Fibroblast of skin of abdomen (primary cell): Measurements from ENCODE around the gene MED12L.
A peak's percentile ranks its signal among the peaks of the same experiment; 100 is the strongest.

Experiments
- DNase-seq: peaks from one replicate; pipeline ENCODE4 v3.0.0-alpha.2; 2013

MED12L gene

DNA sequence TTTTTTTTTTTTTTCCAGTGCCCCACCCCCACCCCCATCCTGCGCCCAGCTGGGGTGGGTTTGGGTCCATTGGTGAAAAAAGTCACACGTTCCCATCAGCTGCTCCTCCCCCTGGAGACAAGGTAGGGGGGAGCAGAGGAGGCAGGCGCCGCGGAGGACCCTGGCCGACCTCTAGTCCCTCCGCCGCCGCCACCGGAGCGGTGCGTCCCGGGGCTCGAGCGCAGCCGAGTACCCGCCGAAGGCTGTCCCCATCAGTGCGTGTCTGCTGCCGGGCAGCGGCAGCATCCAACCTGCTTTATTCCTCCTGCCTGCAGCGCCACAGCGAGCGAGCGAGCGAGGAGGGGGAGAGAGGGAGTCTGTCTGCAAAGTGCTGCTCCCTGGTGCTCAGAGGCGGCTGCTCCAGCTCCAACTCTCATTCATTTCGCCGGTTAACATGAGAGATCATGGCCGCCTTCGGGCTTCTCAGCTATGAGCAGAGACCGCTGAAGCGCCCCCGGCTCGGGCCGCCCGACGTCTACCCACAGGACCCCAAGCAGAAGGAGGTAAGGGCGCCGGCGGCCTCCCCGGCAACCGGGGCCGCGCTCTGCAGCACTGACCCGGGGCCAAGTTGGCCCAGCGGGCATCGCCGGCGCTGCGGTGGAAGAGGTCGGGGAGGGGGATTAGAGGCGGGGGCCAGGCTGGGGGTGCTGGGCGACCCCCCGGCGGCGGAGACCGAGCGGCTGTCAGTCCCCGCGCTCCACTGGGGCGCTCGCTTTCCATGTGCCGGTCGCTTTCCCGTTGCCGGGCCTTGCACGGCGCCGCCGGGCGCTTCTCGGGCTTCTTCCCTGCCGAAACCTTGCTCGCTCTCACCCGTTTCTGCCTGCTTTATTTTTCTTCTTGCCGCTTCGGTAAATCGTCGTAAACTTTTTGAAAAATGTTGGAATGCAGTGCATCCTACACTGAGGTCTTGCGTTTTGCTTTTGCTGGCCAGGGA, 1.3 kb downstream of the MED12L start:
- peak; percentile 92 for DNase-seq

DNA sequence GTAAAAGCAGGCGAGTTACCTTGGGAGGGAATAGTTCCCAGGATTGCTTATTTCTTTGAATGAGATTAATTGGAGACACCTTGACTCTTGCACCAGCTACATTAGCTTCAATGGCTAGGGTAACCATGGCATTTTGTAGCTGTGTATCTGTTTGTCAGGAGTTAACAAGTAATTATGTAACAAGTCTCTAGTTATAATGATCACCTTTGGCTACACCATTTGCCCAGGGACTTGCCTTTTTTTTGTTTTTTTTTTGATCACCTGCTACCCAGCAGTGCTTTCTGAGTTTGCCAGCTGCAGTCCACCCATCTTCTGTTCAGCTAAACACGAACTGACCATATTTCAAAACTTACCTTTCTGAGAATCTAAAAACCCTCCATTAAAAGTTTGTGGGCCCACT, 2.2 kb downstream of the MED12L start:
- no peak for DNase-seq

DNA sequence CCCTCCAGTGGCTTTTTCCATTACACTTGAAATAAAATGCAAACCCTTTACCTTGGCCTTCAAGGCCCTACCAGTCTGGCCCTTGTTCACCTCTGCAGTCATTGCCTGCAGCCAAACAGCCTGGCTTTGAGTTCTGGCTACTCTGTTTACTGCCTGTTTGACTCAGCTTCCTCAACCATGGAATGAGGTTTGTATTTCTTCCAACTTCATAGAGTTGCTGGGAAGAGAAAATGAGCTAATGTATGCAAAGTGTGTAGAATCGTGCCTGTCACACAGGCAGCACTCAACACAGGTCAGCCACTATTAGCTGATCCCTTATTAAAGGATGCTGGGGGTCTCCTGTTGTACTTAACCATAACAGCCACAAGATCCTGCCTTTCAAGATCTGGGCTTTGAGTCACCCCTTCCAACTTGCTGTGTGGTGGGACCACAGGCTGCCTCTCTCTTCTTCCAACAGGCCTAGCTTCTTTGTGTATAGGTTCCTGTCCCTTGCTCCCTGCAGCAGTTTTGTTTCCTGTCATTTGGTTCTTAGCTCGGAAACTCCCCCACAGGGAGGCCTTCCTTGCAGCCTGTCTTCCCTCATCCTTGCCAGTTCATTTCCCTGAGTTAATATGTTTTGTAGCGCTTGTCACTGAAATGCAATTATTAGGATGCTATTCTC, 6.4 kb downstream of the MED12L start:
- peak; percentile 3 for DNase-seq

DNA sequence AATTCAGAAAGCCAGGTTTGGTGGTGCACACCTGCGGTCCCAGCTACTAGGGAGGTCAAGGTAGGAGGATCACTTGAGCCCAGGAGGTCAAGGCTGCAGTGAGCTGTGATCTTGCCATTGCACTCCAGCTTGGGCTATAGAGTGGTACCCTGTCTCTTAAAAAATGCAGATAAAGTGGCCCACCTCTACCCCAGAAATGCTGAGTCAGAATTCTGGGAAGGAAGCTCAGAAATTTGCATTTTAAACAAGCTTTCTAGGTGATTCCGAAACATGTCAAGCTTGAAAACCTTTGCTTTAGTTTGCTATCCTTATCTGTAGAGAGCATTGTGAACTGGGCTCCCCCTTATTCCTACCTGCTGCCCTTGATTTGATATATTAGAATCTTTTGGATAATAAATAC, 7.7 kb downstream of the MED12L start:
- DNase-seq: no peak

DNA sequence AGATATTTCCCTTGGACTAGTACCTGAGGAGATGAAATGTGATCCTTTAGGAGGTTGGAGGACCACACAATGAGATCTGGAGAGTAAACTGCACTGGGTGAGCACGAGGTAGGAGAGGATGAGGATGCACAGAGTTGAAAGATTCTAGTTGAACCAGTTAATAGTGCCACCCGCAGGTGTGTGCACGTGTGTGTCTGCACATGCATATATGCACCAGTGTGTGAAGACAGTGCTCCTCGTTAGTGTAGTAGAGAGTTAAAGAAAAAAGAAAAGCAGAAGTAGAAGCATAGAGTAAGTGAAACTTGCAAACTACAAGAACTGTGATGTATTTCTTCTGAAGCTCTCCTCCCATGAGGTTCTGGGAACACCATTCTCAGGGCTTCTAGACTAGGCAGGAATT, 8.4 kb downstream of the MED12L start:
- no peak for DNase-seq

DNA sequence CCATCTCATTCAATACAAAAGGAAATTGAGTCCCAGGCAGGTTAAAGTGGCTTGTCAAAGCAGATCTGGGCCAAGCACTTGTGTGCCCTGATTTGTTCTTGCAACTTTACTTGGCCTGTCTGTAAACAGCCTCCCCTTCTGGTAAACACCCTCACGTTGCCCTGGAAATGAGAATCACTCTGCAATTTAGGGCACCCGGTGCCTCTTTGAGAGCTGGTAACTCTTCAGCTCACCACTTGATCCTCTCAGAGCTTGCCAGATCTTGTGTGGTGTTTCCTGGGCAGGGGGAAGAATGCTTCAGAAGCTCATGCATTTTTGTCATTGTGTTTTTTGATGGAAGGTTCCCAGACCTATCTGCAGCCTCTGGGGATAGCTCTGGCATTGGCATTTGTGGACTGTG, 11.3 kb downstream of the MED12L start:
- DNase-seq: no peak

DNA sequence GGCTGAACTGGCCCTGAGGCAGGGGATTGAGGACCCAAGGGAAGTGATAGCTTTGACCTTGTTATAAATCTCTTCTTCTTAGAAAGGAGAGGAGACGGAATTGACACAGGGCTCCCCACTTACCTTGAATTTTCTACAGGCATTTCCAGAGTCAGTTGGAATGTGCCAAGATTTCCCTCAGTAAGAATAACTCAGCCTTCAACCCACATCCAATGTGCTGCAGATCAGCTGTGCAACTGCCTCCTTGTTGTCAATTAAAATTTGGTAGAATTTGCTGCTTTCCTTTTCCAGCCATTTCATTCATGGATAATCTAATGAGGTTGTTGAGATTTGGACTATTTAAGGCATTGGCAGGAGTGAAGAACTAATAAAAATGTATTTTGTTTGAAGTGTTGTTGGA, 14.6 kb downstream of the MED12L start:
- no peak for DNase-seq

DNA sequence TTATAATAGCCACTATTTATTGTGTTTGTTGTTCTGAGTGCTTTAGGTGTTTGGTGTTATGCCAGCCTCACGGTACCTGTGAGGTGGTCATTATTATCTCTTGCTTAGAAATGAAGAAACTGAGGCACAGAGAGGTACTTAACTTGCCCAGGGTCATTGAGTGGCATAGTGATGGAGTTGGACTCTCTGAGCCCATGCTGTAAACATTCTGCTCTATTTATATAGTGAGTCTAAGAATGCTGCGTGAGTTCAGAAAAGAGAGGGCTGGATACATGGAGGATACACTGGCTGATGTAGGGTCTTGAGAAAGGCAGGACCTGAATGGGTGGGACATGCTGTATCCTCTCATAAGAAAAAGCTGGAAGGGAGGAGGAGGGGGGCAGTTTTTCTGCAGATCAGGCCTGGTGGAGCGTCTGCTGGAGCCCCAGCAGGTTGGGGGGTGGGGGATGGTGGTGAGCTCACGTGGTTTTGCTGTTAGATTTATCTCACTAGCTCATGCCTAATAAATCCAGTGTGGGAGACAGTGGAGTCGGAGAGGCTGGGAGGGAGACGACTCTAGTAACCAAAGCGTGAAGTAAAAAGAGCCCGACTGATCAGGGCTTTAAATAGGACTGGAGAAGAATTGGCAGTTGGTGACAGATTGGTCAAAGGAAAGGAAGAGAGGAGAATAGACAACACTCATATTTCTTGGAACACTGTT, 16.0 kb downstream of the MED12L start:
- no peak for DNase-seq

DNA sequence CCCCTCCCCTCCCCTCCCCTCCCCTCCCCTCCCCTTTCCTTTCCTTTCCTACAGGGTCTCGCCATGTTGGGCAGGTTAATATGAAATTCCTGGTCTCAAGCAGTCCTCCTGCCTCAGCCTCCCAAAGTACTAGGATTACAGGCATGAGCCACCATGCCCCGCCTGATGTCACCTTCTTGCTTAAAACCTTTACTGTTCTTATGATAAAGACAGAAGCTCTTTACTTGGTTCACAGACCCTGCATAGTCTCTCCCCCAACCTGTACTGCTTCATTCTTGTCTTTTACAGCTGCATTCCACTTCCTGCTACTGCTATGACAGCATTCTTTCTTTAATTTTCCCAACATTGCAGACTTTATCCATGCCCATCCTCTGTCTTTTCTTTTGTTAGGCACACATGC, 20.8 kb downstream of the MED12L start:
- DNase-seq: no peak

DNA sequence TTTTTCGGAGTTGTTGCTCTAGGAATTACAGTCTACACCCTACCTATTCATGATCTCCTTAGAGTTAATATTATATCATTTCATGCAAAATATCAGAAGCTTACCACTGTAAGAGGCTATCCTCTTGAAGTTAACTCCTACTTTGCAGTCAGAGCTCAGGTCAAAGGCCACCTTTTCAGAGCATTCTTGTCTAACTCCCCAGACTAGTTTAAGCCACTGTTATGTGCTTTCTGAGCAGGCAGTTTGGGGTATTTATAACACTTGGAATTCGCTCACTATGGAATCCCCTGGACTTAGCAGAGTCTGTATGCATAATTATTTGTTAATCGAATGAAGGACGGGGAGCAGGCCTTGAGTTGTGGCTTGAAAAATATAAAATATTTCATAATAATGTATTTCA, 21.7 kb downstream of the MED12L start:
- DNase-seq: no peak

DNA sequence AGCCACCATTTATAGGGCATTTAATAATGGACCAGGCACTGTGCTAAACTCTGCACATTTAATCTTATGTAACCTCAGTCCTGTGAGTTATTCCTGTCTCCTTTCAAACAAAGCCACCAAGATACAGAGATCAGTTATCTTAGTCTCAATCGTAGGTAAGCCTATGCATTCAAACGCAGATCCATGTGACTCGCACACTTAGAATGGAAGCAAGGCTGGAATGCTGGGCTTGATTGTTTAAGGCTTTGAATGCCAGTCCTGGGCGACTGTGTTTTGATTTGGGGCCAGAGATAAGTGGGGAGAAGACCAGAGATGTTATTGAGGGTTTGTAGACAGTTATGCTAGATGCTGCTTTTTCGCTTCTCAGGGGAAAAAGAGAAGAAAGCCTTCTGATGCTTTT, 22.2 kb downstream of the MED12L start:
- DNase-seq: peak; percentile 33

DNA sequence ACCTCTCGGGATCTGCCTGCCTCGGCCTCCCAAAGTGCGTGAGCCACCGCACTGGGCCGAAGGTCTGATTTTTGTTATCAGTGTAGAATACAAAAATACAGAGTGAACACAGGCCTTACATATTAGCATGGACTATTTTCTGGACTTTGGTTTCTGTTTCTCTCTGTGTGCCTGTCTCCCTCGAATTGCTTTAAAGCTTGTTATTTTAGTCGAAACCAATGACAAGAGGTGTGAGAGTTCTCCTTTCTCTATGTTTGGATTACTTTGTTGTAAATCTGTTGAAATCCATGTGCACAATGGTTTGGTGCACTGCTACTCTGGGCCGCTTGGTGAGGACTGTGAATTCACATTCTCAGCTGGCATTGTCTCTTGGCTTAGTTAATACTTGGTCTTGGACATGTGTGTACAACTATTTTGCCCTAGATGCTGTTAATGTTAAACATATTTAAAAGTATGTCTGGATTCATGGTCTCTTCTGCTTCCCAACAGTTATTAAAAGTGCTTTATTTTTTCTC, 23.9 kb downstream of the MED12L start:
- DNase-seq: no peak

DNA sequence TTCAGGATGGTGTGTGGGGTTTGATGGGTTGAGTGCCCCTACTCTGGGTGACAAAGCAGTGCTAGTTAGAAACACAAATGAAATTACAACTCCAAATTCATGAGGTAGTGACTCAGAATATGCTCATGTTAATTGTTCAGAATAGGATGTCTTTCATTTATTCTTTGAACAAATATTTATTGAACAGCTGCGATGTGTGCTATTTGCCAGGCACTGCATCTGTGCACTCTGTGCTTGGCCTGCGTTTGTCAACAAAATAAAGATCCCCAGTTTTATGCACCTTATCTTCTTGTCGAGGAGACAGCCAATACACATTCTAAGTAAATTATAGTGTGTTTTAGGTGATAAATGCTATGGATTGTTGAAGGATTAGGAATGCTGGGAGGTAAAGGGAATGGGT, 27.3 kb downstream of the MED12L start:
- DNase-seq: no peak

DNA sequence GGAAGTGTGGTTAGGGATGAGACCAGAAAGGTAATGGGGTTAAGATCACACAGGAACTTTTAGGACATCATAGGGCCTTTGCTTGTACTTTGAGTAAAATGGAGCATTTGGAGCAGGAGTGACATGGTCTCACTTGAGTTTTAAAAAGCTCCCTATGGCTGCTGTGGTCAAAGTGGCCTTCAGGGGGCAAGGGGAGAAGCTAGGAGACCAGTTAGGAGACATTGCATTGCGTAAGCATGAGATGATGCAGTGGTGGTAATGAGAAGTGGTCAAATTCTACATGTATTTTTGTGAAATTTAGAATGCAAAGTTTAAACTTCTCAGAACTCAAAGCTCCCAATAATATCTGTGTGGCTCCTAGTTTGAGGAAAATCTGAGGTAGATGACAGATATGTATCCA, 27.9 kb downstream of the MED12L start:
- DNase-seq: no peak

DNA sequence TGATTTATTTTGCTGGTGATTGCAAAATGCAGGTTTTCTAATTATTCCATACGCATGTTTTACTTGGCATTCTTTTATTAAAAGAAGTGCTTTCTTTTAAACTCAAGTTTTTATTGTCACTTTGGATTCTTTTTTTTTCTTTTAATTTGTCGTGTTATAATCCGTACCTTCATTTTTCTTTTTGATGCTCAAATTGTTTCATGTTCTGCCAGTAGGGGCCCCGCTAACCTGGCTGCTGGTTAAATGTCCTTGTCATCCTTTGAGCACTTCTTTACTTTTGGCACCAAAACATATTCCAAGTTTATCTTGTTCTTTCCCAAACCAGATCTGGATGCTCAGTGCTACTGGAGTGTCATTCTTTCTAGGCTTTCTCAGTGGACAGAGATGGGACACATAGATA, 31.6 kb downstream of the MED12L start:
- DNase-seq: no peak

DNA sequence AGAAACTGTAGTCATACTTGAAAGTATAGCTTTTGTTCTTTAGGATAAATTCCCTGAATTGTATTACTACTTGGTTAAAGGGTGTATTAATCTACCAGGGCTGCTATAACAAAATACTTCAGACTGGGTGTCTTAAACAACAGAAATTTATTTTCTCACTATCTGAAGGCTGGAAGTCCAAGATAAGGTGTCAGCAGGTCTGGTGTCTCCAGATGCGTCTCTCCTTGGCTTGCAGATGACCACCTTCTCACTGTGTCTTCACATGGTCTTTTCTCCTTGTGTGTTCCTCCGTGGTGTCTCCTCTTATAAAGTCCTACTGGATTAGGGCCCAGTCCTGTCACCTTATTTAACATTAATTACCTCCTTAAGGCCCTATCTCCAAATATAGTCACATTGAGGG, 33.7 kb downstream of the MED12L start:
- no peak for DNase-seq

DNA sequence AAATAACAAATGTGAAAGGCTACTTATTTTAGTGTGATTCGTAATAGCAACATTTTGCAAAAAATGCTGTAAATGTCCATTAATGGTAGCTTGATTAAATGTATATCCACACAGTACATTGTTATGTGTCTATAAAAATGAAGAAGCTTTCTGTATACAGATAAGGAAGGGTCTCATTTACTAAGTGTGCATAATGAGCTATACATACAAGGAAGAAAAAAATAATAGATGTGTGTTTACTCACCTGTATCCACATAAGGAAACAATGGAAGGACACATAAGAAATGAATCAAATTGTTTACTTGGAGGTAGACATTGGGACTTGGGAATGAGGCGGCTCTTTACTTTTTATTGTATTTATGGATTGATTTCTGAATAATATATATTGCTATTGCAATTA, 34.9 kb downstream of the MED12L start:
- DNase-seq: no peak

DNA sequence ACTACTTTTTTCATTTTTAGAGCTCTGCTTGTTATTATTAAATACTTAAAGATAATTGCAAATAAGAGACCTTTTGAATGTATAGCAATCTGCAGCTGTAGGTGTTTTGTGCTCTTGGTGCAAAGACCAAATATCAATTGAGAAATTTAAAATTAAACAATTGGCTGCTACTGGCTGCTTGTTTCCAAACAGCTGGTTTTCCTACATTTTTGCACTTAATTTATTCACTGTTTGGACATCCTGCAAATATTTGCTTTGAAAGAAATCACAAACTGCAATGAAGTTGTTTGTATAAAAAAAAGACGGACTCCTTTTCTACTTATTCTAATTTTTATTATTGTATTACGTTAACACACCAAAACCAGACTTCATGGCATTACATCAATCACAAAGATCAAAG, 35.6 kb downstream of the MED12L start:
- DNase-seq: no peak

DNA sequence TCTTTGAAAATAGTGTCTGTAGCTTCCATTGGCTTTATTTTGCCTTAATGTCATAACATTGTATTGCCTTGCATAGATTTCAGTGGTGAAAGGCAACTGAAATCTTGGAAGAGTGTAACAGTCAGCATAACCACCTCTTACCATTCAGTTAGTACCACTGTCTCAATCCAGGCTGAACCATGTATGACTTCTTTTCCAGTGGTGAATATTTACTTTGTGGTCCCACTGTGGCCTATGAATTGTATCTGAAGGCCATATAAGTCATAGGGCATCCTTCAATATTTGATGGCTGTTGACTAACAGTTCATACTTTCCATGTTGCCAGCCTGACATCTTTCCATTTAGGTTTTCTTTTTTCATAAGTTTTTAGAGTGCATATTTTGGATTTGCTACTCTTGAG, 38.4 kb downstream of the MED12L start:
- no peak for DNase-seq

DNA sequence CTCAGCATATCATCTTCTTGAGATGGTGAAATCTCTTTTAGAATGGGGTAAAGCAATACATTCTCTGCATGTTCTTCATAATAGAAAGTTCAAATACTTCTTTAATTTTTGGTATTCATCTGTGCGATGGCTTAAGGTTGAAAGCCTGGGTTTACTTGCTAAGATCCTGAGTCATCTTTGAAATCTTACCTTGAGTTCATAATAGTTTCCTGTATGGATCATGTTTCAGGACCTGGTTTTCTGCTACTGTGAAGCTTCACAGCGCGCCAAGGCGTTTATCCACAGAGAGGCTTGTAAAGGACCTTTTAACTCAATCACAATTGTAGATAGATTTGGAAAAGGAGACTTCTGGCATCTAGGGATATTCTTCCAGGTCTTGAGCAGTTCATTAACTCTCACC, 39.0 kb downstream of the MED12L start:
- DNase-seq: no peak

DNA sequence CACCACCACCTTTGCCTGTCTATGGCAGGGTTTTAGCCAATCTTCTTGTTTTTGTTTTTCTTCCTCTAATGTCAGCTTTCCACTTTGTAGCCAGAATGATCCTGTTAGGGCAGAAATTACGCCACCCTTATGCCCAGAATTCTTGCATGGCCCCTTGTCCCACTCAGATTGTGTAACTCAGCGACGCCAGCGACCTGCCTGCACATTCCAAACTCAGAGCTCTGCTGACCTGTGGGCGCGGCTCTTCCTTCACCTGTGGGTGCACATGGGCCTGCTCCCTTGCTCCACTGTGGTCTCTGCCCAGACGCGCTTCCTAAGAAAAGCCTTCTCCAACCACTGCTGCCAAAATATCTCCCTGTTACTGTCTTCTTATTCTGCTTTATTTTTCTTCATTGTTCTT, 45.0 kb downstream of the MED12L start:
- no peak for DNase-seq

DNA sequence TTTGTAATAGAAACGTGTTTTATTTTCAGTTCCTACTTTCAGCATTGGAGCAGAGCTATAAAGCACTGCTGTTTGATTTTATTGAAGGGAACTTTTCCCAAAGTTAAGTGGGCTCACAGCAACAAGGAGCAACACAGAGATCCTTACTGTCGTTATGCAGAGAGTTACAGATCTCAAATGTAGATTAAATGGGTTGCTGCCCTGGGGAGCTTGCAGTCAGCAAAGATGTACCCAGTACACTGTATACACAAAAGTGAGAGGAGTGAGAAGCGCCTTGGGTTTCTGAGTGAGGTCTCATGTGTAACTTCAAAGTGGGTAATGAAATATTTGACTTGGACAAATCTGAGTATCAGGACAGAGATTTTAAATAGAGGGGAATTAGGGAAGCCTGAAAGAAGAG, 47.7 kb downstream of the MED12L start:
- no peak for DNase-seq

DNA sequence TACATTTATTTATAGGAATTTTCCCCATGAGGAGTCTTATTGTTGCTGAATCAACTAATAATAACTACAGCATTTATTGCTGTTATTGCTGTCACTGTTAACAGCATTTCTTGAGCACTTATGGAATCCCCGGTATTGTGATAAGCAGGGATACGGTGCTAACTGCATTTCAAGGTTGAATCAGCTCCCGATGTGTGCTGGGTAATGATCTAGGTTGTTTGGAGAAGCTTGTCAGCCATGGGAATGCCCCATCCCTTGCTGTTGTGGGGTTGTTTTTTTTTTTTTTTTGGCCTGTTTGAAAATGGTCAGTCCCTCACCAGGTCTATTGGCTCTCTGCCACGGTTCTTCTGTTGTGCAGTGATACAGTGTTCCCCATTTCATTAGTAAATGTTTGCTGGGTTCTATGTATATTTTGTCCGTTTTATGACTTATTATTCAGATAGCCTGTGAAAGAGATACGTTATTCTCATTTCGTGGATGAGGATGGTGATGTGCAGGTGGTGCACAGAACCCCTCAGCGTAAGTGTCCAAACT, 48.5 kb downstream of the MED12L start:
- no peak for DNase-seq
